Kidney glomerular epithelial cell (primary cell): ENCODE results near the gene COL1A2.
A peak's percentile ranks its signal among the peaks of the same experiment; 100 is the strongest.

Experiments used
- DNase-seq: peaks from one replicate; lab custom pipeline; 2025; lab: John Stamatoyannopoulos, UW

COL1A2 gene

DNA sequence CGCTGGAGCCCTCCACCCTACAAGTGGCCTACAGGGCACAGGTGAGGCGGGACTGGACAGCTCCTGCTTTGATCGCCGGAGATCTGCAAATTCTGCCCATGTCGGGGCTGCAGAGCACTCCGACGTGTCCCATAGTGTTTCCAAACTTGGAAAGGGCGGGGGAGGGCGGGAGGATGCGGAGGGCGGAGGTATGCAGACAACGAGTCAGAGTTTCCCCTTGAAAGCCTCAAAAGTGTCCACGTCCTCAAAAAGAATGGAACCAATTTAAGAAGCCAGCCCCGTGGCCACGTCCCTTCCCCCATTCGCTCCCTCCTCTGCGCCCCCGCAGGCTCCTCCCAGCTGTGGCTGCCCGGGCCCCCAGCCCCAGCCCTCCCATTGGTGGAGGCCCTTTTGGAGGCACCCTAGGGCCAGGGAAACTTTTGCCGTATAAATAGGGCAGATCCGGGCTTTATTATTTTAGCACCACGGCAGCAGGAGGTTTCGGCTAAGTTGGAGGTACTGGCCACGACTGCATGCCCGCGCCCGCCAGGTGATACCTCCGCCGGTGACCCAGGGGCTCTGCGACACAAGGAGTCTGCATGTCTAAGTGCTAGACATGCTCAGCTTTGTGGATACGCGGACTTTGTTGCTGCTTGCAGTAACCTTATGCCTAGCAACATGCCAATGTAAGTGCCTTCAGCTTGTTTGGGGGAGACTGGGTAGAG lies at the start of gene COL1A2:
Gene COL1A2, plus strand, starts transcription at position 459 of the 704 bp plus-strand sequence. Its CDS starts 137 bp downstream, at position 596.
- DNase-seq, result no peak

- no peak for DNase-seq
These were observed 48.8 kb upstream of the COL1A2 start for GRCh38 chr7:94345907-94346306.

DNA sequence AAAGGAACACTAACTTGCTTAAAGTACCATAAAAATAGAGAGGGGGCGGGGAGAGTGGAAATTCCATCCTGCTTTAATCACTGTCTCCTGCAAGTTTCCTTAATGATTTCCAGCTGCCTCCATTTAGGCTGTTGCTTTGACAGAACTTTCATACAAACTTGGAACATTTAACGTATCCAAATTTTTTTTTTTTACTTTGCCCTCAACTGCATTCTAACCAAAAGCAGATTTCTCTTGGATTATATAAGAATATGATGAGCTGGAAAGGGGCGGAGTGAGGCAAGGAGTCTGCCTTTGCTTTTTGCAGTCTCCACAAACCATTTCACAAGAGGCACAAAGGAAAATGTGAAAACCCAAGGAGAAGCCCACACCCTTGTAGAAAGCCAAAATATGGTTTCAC lies 46.6 kb upstream of the COL1A2 start:
- DNase-seq, result peak; percentile 21

GRCh38 chr7:94350734-94351133 lies 44.0 kb upstream of the COL1A2 start:
- no peak for DNase-seq

- no peak for DNase-seq
These were observed 43.0 kb upstream of the COL1A2 start for GRCh38 chr7:94351703-94352102.

DNA sequence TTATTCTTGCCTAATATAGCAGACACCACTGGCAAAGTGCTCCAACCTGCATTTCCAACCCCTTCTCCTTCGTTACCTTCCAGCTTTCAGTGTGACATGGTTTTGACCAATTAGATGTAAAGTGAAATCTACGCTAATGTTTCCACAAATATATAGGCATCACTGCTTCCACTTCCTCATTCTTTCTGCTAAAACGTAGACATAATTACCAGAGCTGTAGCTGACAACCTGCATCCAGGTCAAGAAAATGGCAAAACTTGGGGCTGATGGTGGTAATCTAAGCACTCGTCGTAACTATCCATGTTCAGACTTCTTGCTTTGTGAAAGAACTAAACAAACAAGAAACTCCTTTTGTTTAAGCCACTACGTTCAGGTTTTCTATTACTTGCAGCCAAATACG lies 41.8 kb upstream of the COL1A2 start:
- DNase-seq, result no peak

GRCh38 chr7:94354953-94355352 lies 39.7 kb upstream of the COL1A2 start:
- DNase-seq, result no peak

DNA sequence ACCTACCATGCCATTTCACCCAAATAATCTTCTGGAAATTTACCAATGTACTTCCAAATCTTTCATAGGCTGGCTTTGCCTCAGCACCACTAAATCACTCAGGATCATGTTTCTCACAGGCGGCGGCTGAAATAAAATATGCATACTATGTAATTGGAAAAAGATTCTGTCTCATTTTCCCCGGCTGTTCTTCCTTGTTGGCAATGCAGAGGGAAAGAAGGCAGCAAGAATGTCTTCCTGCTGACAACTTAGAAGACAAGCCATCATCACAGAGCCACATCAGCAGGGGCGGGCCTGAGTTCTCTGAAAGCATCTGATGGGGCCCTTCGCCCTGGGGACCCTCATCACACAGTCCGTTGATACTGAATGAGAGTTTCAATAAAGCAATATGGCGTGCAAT lies 39.2 kb upstream of the COL1A2 start:
- no peak for DNase-seq

GRCh38 chr7:94357076-94357475 lies 37.6 kb upstream of the COL1A2 start:
- DNase-seq, result no peak

GRCh38 chr7:94360926-94361325 lies 33.8 kb upstream of the COL1A2 start:
- DNase-seq, result no peak

GRCh38 chr7:94362276-94362675 lies 32.4 kb upstream of the COL1A2 start:
- no peak for DNase-seq

- no peak for DNase-seq
These were observed 29.9 kb upstream of the COL1A2 start for GRCh38 chr7:94364816-94365215.

DNA sequence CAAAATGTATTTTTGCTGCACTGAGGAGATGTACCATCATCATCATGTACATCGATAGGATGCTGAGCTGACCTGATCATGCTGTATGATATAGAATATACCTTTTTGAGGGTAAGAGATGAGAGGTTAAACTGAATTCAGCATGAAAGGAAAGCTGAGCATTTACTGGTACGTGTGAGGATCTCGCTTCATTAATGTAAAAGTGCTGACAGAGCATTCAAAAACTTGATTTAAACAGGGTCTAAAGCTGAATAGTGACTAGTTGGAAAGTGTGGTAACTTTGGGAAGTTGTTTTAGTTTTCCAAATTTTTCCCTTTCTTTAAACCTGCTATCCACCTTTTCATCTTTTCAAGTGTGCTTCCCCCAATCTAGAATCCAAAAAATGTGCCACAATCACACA lies 28.5 kb upstream of the COL1A2 start:
- no peak for DNase-seq

GRCh38 chr7:94366832-94367231 lies 27.9 kb upstream of the COL1A2 start:
- DNase-seq, result no peak

DNA sequence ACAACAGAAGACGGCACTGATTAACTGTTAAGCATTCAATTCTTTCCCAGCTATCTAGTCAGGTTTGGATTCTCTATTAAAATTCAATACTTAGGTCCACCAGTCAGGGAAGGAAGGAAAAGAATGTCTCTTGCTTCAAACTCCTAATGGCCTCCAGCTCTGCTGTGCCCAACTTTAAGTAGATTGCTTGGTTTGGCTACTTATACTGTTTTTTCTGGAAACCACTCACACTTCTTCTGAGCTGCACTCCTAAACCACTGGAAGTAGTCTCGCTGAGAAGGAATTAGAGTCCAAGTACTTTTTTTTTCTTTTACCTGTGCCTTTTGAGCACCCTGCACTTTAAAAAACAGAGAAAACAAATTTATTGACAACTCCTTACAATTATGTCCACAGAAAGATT lies 26.7 kb upstream of the COL1A2 start:
- DNase-seq, result no peak

DNA sequence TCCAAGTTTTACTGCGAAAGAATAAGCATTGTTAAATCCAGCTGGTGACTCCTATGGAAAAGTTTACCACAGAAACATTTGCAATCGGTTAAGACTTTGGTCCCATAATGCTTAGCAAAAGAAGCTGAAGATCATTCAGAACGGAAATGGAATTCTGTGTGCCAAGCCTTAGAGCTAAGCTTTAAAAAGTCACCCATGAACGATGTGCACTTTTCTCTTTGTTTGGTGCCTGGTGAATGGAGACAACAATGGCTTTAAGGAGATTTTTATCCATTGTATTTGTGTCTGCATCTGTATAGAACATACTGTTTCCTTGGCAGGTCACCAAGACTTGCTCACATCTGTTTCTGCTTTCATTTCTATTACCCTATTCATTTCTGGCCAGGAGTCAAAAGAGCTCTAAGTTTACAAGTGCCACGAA lies 26.3 kb upstream of the COL1A2 start:
- DNase-seq, result no peak

DNA sequence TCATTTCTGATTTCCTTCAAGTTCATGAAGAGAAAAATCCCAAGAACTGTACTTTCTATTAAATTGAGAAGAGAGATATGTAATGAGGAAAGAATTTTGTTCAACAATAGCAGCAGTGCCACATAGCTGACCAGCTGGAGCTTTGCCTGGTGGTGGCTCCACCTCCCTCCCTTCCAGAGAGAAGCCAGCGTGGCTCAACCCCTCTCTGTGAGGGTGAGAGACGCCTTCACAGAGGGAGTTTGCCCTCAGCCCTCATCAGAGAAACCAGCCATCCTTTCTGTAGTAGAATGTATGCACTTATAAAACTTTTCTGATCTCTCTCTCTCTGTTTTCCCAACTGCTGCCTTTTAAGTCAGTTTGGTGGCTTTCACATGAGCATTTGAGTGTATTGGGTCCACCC lies 20.5 kb upstream of the COL1A2 start:
- DNase-seq, result peak; percentile 70

DNA sequence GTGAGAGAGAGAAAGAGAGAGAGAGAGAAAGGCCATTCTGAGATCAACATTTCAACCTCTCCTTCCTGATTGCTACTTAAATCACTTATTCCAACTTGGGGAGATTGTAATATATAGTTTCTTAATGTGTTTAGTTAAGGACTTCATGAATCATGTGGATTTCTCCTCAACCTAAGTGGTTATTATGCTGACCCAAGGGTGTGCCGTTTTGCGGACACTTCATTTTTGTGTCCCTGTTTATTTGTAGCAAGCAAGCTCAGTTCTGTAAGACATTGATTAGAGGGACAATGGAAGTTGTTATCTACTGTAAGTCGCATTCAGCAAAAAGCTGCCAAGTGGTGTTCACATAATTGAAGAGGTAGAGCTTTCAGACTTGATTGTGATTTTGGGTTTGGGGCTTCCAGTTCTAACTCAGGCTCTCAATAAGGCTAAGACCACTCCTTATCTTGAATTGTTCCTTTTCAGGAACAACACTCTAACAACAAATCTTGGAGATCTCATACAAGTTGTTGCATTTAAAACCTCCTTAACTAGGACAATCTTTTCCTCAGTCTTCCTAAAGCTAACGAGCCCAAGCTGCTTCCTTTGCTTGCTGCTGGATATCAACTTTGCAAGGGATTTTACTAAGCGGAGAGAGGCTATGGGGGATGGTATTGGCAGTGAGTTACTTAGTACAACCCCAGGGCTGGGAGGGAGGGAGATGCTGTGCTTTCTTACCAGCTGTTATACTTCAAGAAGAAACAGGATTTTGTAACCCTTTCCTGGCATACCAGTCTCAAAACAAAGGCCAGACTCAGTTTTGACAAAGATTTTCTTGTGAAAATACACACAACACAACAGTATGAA lies 19.8 kb upstream of the COL1A2 start:
- DNase-seq, result peak; percentile 9

DNA sequence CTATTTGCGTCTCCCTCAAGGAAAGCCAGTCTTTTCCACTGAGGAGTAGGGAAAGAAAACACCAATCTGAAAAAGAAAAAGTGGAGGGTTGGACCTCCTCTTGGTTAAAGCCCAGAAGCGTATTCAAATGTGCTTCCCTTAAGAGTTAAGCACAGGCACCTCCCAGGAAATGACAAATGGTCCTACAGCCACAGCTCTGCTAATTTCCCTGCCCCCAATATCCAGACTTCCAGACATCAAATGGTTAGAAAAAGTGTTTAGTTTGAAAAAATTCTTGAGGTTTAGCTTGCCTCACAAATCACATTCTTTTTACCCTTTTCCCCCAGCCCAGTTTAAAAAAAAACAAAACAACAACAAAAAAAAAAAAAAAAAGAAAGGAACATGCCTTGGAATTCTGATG lies 19.0 kb upstream of the COL1A2 start:
- DNase-seq, result peak; percentile 16

DNA sequence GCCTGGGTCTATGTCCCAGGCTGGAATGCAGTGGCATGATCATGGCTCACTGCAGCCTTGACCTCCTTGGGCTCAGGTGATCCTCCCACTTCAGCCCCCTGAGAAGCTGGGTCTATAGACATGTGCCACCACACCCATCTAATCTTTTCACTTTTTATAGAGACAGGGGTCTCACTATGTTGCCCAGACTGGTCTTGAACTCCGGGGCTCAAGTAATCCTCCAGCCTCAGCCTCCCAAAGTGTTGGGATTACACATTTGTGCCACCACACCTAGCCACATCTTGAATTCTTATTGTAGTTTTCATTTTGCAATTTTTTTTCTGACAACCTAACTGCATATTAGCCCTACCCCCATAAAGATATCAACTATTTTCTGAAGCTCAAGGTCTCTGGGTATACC lies 18.4 kb upstream of the COL1A2 start:
- no peak for DNase-seq

DNA sequence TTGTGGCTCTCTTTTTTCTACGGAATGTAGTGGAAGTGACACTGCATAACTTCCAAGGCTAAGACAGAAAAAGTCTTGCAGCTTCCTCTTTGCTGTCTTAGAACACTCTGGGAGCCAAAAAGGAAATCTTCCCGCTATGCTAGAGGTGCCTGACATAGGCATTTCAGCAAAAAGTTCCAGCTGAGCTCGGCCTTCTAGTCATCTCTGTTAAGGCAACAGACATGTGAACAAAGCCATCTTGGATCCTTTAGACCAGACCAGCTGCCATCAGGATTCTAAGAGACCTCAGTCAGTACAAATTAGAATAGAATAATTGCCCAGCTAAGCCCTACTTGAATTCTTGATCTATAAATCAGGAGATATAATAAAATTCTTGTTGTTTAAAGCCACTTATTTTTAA lies 16.3 kb upstream of the COL1A2 start:
- no peak for DNase-seq

- no peak for DNase-seq
These were observed 14.4 kb upstream of the COL1A2 start for GRCh38 chr7:94380264-94380663.

- DNase-seq, result no peak
These were observed 12.6 kb upstream of the COL1A2 start for GRCh38 chr7:94382132-94382531.
